ENCODE results near the gene RSRC1.
"Not testable (repeated sequence)": the region's sequence is repeated elsewhere in the genome, so short reads cannot be mapped to it uniquely, and the experiment has no call there.

Gene RSRC1

DNA sequence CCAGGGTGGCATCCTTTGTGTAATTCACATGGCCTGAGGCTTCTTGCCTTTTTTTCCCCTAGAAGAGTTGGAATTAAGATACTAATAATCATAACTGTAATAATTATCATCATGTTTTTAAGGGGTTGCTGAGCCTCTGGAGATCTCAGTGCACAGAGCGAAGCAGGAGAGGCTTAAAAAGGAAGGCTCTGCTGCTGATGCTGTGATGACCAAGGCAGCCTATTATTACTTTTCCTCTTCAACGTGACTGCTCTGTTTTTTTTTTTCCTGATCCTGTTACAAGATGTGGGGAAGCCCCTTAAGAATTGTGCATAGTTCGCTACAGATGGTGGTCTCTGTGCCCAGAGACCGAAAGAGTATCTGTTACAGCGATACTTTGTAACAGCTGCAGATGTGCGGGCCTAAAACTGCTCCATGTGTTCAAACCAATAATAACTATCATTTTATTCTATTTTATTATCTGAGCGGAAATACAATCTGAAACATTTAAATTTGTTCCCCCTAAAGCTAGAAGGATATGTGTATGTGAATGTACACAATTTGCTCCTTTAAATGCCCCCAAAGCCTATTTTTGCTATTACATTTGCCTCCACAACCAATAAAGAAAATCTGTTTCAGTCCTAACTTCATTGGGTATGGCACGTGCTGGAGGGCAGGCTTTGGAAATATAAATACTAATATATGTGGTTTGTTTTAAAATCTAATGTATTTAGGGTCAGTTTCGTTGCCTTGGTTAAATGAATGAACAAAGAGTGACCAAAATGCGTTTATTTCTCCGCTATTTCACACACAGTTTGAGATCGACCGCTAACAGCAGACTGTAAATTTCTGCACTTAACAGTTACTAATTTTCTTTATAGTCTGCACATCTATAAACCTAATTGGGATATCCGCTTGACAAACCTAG is 8.3 kb upstream of the RSRC1 start:
- DNase-seq, result peak; percentile 66

DNA sequence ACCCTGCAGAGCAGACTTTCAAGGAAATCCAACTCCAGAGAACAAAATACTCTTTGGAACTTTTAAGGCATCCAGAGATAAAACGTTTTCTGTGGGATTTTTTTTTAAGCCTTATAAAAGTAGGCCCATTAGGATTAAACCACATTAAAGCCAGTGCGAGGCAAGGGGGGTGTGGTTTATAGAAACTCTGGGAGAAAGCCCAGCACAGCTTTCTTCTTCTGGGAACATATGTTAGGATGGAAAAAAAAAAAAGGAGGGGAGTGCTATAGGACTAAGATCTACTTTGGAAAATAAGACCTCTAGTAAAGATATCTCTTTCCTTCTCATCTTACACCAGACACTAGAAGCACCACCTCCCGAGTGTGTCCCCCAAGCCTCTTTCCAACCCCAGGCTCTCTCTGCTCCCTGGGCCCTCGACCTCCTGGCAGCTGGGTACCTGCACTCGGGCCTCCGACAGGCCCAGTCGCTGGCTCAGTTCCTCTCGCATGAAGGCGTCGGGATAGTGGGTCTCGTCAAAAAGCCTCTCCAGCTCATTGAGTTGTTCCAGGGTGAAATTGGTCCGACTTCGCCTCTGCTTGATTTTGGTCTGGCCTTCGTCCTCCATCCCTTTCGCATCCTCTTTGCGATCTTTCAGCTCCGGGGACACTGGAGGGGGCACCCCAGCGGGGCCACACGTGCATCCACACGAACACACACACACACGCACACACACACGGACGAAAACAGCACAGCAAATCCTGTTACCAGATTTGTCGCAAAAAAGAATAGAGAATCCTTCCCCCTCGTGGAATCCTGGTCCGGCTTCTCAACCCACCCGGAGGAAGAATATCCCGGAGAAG is 7.4 kb upstream of the RSRC1 start:
- peak; percentile 63 for DNase-seq

- peak; percentile 79 for DNase-seq
These were observed 6.6 kb upstream of the RSRC1 start for GRCh38 chr3:158103081-158103886.

DNA sequence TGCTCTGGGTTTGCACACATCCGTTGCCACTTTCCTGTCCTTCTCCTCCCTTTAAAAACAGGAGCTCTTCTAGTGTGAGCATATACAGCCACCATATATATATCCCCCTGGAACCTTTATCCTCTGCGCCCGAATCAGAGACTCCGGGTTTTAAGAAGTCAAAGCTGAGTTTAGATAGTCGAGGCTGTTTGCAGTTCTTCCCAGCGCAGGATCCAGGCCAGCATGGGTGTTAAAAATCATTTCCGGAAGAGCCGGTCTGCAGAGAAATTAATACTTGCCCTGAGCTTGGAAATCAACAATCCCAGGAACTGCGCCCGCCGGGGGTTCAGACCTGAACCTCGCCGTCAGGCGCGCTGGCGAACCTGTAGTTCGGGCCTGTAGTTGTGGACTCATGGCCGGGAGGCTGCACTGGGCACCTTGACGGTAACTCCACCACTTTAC is 6.0 kb upstream of the RSRC1 start:
- no peak for DNase-seq

- no peak for DNase-seq
These were observed 5.4 kb upstream of the RSRC1 start for GRCh38 chr3:158104431-158104921.

DNA sequence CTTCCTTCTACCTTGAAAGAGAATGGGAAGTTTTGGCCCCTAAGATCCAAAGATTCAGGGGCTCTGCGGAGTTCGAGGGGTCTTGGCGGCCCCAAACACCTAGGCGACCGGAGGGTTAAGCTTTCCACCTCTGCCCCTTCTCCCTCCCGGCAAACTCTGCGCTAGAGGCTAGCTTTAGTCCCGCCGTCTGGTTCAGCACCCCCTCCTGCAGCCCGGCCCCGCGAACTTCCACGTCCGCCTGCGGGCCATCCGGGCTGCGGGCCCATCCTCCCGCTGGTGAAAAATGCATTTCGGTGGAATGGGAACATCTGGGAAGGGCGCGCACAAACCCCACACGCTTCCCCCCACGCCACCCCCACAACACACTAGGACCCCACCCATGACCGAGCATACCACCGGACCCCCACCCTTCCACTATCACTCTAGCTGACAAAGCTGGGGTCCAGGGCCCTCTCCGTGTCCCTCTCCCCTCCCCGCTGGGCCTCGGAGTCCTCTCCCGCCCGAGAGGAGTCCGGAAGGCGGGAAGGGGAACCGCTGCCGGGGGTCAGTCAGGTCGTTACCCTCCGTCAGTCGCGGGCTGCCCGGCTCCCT is 4.7 kb upstream of the RSRC1 start:
- DNase-seq, result peak; percentile 48

GRCh38 chr3:158105710-158106253 is 4.1 kb upstream of the RSRC1 start:
- peak; percentile 67 for DNase-seq

- DNase-seq, result peak; percentile 84
These were observed 3.0 kb upstream of the RSRC1 start for GRCh38 chr3:158106766-158107471.

DNA sequence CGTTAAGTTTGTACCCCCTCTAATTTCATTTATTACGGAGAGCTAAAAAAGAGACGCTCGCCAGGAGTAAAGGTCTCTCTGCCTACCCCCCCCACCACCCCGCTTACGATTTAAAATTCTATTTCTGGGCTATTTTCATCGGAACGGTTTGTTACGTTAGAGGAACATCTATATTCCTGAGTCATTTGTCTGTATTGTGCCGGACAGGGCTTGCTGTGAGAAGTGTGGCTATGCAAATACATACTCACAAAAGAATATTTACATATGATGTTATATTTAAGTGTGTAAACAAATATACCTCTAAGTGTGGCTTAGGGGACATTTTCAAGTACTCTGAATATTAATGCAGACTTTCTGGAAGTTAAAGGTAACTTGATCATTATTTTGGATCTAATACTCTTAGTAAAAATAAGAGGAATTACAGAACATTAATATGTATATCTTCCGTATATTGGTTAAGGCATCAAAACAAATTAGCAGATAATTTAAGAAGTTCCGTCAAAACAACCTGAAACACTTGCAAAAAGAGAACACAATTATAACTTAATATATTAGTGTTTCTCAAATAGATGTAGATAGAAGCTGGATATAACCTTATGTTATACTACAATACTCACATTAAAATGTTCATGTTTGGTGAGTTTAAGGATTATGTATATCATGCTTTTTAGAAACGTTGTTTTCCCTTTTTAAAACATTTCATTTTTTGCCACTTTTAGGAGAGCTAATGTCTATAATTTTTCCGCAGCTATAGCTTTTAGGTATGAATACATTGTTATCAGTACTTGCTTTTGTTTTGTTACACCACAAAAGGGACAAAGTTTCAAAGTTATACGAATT is 2.1 kb upstream of the RSRC1 start:
- DNase-seq, result no peak

DNA sequence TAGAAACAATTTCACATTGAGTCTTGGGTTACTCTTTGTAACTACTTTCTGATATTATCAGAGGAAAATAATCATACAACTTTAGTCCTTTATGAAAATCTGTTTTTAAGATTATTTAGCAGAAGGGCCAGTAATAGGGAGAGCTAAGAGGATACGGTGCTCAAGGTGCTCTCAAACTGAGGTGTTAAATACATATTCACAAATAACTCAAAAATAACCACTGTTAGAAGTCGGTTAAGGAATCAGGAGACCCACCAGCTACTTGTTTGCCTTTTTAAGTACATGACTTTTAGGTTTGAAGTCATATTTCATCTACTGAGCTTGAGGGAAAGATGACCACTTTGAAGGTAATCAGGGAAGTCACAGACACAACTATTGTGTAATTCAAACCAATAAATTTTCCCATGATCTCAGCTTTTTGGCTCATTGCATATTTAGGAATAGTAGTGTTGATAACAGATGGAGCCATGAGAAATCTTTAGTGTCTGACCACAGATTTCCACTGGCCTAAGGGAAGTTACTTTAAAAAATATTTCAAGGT is 1.4 kb upstream of the RSRC1 start:
- peak; percentile 30 for DNase-seq

- DNase-seq, result no peak
These were observed 540 bp upstream of the RSRC1 start for GRCh38 chr3:158109295-158109803.

GRCh38 chr3:158110658-158111018 is 749 bp downstream of the RSRC1 start:
- no peak for DNase-seq

GRCh38 chr3:158111861-158112260 is 2.0 kb downstream of the RSRC1 start:
- DNase-seq, result no peak

GRCh38 chr3:158113595-158113994 is 3.7 kb downstream of the RSRC1 start:
- DNase-seq, result not testable (repeated sequence)

DNA sequence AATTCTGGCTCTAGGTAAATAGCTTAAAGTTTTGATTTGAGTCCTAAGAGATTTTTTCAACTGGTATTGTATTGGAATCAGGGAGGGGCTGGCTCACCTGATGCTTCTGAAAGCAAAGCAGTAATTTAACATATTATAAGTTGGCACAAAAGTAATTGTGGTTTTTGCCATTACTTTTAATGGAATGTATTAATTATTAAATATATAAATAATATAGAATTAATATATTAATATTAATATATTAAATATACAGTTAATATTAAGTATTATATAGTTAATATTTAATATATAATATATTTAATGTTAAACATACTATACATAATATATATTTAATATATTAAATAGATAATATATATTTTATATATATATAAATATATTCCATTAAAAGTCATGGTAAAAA is 10.4 kb downstream of the RSRC1 start:
- DNase-seq, result no peak

DNA sequence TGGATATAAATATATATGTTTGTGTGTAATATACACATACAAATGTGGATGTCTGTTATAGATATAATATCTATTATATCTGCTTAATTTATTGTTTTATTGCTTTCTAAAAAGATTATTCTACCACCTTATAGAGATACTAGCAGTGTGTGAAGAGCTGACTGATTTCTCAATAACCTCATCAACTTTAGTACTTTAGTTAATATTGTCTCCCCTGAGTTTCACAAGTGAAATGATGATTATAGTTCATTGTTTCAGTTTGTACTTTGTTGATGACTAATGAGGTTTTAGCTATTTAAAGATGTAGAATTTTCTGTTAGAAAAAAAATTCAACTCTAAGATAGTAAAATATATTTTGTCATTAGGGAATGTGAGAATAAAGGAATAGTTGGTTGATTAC is 11.4 kb downstream of the RSRC1 start:
- no peak for DNase-seq

DNA sequence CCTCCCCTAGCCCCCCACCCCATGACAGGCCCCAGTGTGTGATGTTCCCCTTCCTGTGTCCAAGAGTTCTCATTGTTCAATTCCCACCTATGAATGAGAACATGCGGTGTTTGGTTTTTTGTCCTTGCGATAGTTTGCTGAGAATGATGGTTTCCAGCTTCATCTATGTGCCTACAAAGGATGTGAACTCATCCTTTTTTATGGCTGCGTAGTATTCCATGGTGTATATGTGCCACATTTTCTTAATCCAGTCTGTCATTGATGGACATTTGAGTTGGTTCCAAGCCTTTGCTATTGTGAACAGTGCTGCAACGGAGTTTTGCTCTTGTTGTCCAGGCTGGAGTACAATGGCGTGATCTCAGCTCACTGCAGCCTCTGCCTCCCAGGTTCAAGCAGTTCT is 12.8 kb downstream of the RSRC1 start:
- not testable (repeated sequence) for DNase-seq

GRCh38 chr3:158127250-158128219 is 17.6 kb downstream of the RSRC1 start:
- no peak for DNase-seq

DNA sequence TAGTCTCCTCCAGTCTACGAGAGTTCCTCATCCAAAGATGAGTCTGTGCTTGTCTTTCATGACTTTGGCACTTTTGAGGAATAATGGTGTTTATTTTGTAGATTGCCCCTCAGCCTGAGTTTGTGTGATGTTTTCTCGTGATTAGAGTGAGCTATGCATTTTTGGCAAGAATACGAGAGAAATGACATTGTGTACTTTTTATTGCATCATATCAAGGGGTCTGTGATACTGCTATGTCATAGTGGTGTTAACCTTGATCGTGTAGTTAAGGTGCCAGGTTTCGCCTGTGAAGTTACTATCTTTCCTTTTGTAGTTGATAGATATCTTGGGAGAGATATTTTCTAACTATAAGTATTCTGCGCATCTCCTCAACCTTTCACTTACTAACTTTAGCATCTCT is 18.9 kb downstream of the RSRC1 start:
- no peak for DNase-seq

Data from retina (tissue), 1 donor.